ENCODE data around the gene DCAF12. TPM values are rescaled to one million over a fixed set of nuclear protein-coding genes. Genes with fewer than 3 reads are reported as not detected.
"Not testable (repeated sequence)": the region's sequence is repeated elsewhere in the genome, so short reads cannot be mapped to it uniquely, and the experiment has no call there.

The DCAF12 gene
- total RNA-seq (2014; rRNA removed; shearing (Covaris generic)) = 14.9 and 15.2 TPM in 2 replicates
- 21.4 and 28.5 TPM in 2 replicates for polyA plus RNA-seq (2015; cell fraction: cytosol; rRNA removed)
- polyA plus RNA-seq (2015; cell fraction: nucleus; rRNA removed) = 13.7 and 27.2 TPM in 2 replicates

DNA sequence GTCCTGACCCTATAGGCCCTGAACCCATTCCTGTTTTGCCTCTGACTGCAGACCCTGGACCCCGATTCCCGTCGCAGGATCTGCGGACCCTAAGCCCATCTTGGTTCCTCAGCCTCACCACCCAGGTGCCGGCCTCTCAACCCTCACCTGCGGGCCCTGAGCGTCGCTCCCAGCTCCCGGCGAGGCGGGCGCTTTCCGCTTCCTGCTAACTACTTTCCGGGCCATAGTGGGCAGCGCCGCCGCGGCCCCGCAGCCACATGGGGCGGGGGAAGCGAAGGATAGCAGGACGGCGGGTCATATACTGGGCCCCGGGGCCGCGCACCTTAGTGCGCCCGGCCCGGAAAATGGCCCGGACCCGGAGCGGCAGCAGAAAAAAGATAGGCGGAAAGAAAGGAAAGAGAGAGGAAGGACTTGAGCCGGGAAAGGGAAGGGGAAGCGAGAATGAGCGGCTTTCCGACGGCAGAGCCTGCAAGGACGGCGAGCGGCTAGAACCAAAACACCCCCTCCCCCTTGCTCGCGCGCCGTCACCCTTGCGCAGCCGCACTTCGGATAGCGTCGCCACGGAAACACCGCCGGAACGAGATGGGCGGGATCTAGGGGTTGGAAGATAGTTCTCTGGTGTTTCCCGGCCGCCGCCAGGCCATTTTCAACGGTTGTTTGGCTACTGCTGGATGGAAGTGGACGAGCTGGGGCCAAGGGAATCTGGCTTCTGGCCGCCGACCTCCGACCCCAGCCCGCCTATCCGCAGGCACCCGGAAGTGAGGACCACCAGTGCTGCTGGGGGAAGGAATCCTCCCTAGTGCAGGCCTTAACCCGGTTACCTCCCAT, at the start of gene DCAF12:
DCAF12 (minus strand) TSS at position 492 of the 828 bp plus-strand sequence; CDS start at position 225, 267 bp downstream.
- in situ Hi-C loops (cut with HindIII; ENCODE audit: low pct_unique_long_range_greater_than_20kb, low sequenced_read_pairs) = no loop called here
- peak; percentile 89 for DNase-seq (ENCODE audit: low read depth, low spot score)

DNA sequence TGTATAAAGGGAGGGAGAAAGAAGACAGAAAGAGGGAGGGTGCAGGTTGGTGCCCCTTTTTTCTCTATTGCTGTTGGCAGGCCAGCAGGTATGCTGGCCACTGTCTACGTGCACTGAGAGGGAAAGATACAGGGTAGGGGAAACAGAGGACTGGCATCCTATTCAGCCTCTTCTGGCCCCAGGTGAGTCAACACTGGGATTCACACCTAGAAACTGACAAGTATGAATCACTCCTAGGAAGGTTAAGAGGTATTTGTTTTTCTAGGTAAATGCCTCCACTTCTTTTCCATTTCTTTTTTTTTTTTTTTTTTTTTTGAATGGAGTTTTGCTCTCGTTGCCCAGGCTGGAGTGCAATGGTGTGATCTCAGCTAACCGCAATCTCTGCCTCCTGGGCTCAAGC, 49.6 kb upstream of the DCAF12 start:
- DNase-seq (ENCODE audit: low read depth, low spot score) = no peak
- in situ Hi-C loops (cut with HindIII; ENCODE audit: low pct_unique_long_range_greater_than_20kb, low sequenced_read_pairs) = no loop called here

DNA sequence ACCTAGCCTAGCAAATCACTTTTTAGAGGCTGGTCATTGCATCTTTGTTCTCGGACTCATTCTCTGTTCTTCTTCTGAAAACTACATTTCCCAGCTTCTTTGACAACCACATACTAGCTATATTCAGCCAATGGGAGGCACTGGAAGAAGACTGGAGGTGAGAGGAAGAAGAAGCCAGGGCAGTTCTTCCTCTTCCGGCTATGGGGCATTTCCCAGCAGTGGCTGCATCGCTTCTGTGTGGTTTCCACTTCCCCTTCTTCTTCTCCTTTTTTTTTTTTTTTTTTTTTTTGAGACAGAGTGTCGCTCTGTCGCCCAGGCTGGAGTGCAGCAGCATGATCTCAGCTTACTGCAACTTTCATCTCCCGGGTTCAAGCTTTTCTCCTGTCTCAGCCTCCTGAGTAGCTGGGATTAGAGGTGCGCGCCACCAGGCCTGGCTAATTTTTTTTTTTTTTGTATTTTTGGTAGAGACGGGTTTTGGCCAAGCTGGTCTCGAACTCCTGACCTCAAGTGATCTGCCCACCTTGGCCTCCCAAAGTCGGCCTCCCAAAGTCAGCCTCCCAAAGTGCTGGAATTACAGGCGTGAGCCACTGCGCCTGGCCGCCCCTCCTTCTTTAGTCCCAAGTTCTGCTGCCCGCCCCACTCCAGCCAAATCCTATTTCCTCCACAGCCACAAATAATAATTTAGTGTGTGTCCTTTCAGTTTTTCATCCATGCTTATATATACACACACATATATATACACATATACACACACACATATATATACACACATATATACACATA, 45.4 kb upstream of the DCAF12 start:
- in situ Hi-C loops (cut with HindIII; ENCODE audit: low pct_unique_long_range_greater_than_20kb, low sequenced_read_pairs) = no loop called here
- DNase-seq (ENCODE audit: low read depth, low spot score) = no peak

DNA sequence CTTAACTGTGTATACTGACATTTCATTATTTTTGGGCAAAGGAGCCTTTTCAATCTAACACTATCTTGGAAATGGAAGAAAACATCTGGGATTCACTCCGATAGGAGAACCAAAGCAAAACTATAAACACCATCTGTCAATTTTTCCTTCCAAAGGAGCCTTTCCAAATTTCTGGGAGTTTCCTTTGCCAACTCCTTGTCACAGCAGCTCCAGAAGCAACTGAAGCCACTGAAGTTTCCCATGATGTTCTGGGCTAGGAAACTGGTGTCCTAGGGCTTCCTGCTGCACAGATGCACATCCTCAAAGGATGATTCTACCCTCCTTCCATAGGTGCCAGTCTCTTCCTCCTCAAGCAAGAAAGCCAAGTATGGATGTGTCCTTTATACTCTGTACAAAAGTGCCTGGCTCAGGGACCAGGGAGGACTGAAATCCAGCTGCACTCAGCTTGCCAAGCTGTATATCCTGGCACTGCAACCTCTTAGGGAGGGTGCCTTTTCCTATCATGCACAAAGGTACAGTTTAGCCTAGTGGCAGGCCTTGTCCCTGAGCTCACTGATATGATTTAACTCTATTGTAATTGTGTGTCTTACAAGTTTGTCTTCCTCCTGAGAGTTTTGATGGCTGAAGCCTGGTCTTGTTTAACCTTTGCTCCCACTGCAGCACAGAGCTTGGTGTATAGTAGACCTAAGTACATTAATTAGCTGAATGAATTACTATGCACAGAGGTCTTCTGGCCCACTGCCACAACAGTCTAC, 43.9 kb upstream of the DCAF12 start:
- in situ Hi-C loops (cut with HindIII; ENCODE audit: low pct_unique_long_range_greater_than_20kb, low sequenced_read_pairs) = no loop called here
- no peak for DNase-seq (ENCODE audit: low read depth, low spot score)

DNA sequence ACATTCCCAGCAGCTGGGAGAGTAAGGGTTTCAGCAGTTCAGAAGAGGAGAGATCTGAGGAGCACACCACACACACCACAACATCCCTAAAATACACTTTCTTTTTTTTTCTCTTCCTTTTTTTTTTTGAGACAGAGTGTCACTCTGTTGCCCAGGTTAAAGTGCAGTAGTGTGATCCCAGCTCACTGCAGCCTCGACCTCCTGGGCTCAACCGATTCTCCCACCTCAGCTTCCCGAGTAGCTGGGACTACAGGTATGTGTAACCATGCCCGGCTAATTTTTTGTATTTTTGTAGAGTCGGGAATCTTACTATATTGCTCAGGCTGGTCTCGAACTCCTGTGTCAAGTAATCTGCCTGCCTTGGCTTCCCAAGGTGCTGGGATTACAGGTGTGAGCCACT, 42.6 kb upstream of the DCAF12 start:
- no peak for DNase-seq (ENCODE audit: low read depth, low spot score)
- in situ Hi-C loops (cut with HindIII; ENCODE audit: low pct_unique_long_range_greater_than_20kb, low sequenced_read_pairs) = no loop called here

DNA sequence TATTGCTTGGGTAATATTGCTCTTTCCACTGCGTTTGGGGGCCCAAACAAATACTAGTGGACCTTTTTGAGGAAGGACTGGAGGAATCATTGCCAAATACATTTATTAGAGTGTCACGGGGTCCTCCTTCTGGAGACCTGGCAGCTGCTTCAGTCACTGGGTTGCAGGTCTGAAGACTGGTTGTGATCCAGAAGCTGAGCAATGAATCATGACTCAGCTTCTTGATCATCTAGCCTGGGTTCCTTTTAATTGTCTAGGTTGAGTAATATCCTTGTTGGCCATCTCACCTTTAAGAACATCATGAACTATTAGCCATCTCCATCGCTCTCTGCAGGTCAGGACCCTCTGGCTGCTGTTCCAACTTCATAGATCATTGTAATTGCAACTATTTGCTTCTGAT, 36.9 kb upstream of the DCAF12 start:
- DNase-seq (ENCODE audit: low read depth, low spot score) = no peak

DNA sequence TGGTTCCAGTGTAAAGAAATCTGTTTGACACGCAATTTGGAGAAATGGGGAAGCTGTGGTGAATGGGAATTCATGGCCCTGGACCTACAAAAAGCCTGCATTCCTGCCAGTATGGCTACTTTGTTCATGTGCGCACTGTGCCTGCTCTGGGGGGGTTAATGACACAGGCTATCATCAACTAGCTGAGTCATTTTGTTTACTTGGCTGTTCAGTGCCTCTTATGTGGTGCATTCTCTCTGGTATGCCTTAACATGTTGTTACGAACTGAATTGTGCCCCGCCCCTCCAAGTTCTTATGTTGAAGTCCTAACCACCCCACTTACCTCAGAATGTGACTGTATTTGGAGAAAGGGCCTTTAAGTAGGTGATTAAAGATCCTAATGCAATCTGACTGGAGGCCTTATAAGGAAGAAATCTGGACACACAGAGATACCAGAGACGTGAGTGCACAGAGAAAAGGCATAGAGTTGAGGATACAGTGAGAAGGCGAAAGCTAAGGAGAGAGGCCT, 31.9 kb upstream of the DCAF12 start:
- no peak for DNase-seq (ENCODE audit: low read depth, low spot score)
- in situ Hi-C loops (cut with HindIII; ENCODE audit: low pct_unique_long_range_greater_than_20kb, low sequenced_read_pairs) = no loop called here

More for the DNA sequence above, 36.9 kb upstream of the DCAF12 start:
- in situ Hi-C loops (cut with HindIII; ENCODE audit: low pct_unique_long_range_greater_than_20kb, low sequenced_read_pairs) = no loop called here

DNA sequence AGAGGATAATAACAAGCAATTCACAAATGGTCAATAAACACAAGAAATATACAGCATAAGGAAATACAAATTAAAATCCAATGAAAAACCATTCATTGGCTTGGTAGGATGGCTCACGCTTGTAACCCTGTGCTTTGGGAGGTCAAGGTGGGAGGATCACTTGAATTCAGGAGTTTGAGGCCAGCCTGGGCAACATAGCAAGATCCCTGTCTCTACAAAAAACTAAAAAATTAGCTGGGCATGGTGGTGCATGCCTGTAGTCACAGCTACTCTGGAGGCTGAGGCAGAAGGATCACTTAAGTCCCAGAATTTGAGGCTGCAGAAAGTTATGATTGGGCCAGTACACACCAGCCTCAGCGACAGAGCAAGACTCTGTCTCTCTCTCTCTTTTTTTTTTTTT, 31.4 kb upstream of the DCAF12 start:
- in situ Hi-C loops (cut with HindIII; ENCODE audit: low pct_unique_long_range_greater_than_20kb, low sequenced_read_pairs) = no loop called here
- no peak for DNase-seq (ENCODE audit: low read depth, low spot score)

DNA sequence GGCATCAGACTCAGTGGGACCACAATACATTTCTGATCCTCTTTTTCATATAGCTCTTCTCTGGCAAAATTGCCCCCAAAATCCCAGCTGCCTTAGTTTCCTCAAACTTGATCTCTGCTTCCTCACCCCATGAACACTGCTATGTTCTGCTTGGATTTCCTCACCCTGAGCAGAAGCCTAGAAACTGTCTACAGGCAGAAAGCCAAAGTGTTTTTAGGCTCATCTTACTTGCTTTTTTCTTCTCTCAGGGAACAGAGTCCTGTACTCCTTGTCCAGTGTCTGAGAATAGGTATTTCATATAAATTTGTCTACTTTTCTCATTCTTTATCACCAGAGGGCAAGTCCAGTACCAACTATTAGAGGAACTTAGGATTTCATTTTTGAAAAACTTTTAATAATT, 30.8 kb upstream of the DCAF12 start:
- in situ Hi-C loops (cut with HindIII; ENCODE audit: low pct_unique_long_range_greater_than_20kb, low sequenced_read_pairs) = no loop called here

DNA sequence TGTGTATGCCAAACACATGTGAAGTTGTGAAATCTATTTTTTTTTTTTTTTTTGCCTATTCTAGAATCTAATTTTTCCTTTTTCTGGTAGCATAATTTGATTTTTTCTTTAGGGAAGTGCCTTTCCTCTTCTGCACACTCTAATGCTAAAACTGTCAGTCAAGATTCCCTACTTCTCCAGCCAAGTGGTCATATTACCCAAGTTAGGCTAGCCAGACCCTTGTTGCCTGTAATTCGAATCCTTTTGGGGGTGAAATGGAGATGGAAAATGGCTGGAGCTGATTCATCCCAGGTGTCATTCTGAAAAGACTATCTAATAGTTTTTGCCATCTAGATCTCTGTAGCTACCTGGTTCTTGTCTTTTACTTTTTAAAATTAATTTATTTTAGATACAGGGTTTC, 27.6 kb upstream of the DCAF12 start:
- DNase-seq (ENCODE audit: low read depth, low spot score) = no peak
- in situ Hi-C loops (cut with HindIII; ENCODE audit: low pct_unique_long_range_greater_than_20kb, low sequenced_read_pairs) = no loop called here

More for the DNA sequence above, 30.8 kb upstream of the DCAF12 start:
- DNase-seq (ENCODE audit: low read depth, low spot score) = no peak

DNA sequence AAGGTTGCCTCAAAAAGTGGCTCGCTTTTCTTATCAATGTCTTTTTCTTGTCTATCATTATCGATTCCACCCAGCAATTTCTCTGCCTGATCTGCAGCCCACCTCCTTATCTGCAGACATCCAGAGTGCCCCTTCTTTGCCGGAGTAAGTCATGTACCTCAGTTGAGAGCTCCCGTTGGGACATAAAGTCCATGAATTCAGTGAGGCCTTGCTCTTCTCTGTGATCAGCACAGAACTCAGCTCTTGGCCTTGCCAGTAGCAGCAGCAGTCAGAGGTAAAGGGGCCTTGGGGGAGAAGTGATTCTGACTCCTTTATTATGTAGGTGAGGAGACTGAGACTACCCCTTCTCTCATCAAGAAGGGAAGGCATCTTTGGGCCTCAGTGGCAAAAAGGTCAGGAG, 24.9 kb upstream of the DCAF12 start:
- in situ Hi-C loops (cut with HindIII; ENCODE audit: low pct_unique_long_range_greater_than_20kb, low sequenced_read_pairs) = no loop called here

DNA sequence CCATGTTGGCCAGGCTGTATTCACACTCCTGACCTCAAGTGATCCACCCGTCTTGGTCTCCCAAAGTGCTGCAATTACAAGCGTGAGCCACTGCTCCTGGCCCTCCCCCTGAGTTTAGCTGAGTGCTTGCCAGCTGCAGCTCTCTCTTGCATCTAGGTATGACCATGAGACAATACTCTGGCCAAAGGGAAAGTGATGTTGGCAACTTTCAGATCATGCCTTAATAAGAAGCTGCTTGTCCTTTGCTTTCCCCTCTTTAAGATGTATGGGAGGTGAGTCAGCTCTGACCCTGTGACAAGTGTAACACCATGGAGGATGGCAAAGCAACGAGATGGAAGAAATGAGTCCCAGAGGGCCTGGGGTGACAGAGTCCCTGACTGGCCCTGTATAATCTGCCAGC, 18.7 kb upstream of the DCAF12 start:
- in situ Hi-C loops (cut with HindIII; ENCODE audit: low pct_unique_long_range_greater_than_20kb, low sequenced_read_pairs) = no loop called here
- DNase-seq (ENCODE audit: low read depth, low spot score) = no peak

More for the DNA sequence above, 24.9 kb upstream of the DCAF12 start:
- DNase-seq (ENCODE audit: low read depth, low spot score) = no peak

DNA sequence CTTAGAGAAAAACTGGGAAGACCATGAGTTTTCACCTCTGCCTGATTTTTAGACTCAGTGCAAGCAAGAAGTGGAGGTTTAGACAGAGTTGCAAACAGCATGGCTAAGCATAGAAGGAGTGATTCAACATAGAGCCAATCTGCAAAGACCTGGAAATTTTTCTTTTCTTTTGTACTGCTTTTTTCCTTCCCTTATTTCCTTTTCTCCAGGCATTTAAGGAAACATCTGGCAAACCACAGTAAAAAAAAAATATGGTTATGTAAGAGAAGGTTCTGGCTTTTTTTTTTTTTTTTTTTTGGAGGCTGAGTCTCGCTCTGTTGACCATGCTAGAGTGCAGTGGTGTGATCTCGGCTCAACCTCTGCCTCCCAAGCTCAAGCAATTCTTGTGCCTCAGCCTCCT, 16.6 kb upstream of the DCAF12 start:
- in situ Hi-C loops (cut with HindIII; ENCODE audit: low pct_unique_long_range_greater_than_20kb, low sequenced_read_pairs) = no loop called here
- DNase-seq (ENCODE audit: low read depth, low spot score) = no peak

DNA sequence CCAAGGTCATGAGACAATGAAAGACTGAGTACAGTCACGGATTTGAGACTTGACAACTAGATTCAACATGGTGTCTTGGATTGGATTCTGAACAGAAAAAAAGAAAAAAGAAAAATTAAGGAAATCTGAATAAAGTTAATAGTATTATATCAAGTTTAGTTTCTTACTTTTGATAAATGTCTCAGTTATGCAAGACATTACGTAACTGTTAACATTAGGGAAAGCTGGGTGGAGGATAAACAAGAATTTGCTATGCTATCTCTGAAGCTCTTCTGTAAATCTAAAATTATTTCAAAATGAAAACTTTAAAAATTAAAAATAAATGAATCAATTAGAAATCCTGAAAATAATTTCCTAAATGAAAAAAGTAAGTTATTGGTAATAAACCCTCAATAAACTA, 14.4 kb upstream of the DCAF12 start:
- DNase-seq (ENCODE audit: low read depth, low spot score) = no peak
- in situ Hi-C loops (cut with HindIII; ENCODE audit: low pct_unique_long_range_greater_than_20kb, low sequenced_read_pairs) = no loop called here

DNA sequence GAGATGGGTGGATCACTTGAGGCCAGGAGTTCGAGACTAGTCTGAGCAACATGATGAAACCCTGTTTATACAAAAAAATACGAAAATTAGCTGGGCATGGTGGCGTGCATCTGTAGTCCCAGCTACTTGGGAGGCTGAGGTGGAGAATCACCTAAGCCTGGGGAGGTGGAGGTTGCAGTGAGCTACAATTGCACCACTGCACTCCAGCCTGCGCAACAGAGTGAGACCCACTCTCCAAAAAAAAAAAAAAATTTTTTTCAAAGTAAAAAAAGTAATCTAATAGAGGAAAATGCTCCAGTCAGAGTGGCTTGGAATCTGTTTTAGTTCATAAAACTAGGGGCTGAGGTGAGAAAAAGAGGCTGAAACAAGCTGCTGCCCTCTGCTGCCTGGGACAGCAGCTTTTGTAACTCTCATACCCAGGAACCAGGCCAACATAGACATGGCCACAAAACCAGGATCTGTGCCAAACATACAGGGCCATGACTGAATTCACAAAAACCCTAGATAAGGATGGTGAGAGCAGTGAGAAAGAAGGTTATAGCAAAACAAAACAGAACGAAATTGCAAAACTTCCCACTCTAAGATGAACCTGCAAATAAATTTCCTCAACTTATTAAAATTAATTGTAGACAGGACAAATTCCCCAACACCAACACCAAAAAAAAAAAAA, 13.1 kb upstream of the DCAF12 start:
- DNase-seq (ENCODE audit: low read depth, low spot score) = peak; percentile 65
- in situ Hi-C loops (cut with HindIII; ENCODE audit: low pct_unique_long_range_greater_than_20kb, low sequenced_read_pairs) = no loop called here

DNA sequence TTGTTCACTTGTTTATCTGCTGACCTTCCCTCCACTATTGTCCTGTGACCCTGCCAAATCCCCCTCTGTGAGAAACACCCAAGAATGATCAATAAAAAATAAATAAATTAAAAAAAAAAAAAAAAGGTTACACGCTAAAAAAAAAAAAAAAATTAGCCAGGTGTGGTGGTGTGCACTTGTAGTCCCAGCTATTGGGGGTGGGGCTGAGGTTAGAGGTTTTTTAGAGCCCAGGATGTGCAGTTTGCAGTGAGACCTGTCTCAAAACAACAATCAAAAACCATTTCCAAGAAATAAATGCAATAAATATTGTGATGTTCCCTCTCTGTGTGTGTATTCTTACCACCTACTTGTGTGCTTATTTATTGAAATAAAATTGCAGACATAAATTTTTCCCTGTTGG, 12.1 kb upstream of the DCAF12 start:
- DNase-seq (ENCODE audit: low read depth, low spot score); in situ Hi-C loops (cut with HindIII; ENCODE audit: low pct_unique_long_range_greater_than_20kb, low sequenced_read_pairs): not testable (repeated sequence)

DNA sequence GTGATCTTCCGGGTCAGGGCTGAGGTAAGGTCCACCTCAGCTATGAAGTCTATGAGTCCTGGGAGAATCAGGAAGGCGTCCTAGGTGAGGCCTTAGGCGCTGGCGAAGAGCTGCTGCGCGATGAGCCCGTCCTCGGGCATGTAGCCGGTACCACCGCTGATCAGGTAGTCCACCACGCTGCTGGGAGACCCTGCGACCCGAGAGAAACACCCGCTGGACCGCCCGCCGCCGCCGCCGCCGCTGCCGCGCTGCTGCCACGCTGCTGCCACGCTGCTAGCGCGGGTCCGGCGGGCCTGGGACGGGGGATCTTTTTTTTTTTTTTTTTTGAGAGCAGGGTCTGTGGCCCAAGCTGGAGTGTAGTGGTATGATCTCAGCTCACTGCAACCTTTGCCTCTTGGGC, 8.0 kb upstream of the DCAF12 start:
- DNase-seq (ENCODE audit: low read depth, low spot score) = no peak
- in situ Hi-C loops (cut with HindIII; ENCODE audit: low pct_unique_long_range_greater_than_20kb, low sequenced_read_pairs) = no loop called here
